HCT116 (cell line): ENCODE measurements around the gene PTOV1. TPM values are rescaled to one million over a fixed set of nuclear protein-coding genes. Genes with fewer than 3 reads are reported as not detected.

Source experiments
- ATAC-seq: fragments of 200-7000 bp; cut with Tn5 transposase; 2 replicates; pipeline ENCODE4 v1.9.1; 2020; ENCODE audit warnings: mild to moderate bottlenecking, moderate library complexity
- BruUV-seq: library from RNA; stranded (reverse); fragments of 400-500 nt; replicated peaks from 2 replicates; lab custom pipeline; 2021; lab: Mats Ljungman, UMichigan
- CTCF ChIA-PET: fragments of 300-600 bp; sonication (Branson Sonifier 250); formaldehyde crosslinking; loops from one replicate; lab custom pipeline; 2021; ENCODE audit warnings: antibody characterized with exemption; lab: Charles Lee
- POLR2A ChIA-PET: fragments of 300-600, 350-600 bp; sonication (Branson Sonifier 250); formaldehyde crosslinking; loops from one replicate; lab custom pipeline; 2021; ENCODE audit warnings: antibody characterized with exemption; lab: Charles Lee
- RAD21 ChIA-PET, 2 experiments: fragments of 300-600 bp; sonication (Branson Sonifier 250); formaldehyde crosslinking; loops; one replicate each; lab custom pipeline; 2023; ENCODE audit warnings: low total read pairs in 2 of 2; ENCODE audit not compliant: uncharacterized antibody in 2 of 2, unreplicated experiment in 2 of 2, low non-redundant PET in 1 of 2; lab: Charles Lee
- DNase-seq: peaks from one replicate; pipeline ENCODE4 v3.0.0-alpha.2; 2010; ENCODE audit warnings: low read depth, low spot score
- H2AFZ ChIP-seq: fragments of 200-600 bp; shearing (Covaris generic), sonication (generic); 2 replicates; pipeline ENCODE4 v1.6.1; 2017; ENCODE audit warnings: low read depth, mixed run types, mixed read lengths, antibody characterized with exemption, low read length; ENCODE audit not compliant: poor library complexity, severe bottlenecking
- H3K27ac ChIP-seq: 2 replicates; pipeline ENCODE4 v1.5.1; 2012; ENCODE audit warnings: low read depth, low read length
- H3K27me3 ChIP-seq: fragments of 200-600 bp; sonication (generic); 2 replicates; pipeline ENCODE4 v1.6.1; 2016; ENCODE audit warnings: mixed run types, low read length, mixed read lengths; ENCODE audit not compliant: insufficient read depth
- H3K36me3 ChIP-seq, 2 experiments: fragments of 200-500 bp in 1 of 2; fragments of 200-600 bp in 1 of 2; sonication (Bioruptor generic) in 1 of 2; sonication (generic) in 1 of 2; 2 replicates each; pipeline versions ENCODE4 v1.5.1 to v1.6.1; 2014 to 2016; ENCODE audit warnings: low read length in 2 of 2, inconsistent platforms in 1 of 2, mixed read lengths in 1 of 2, mixed run types in 1 of 2; ENCODE audit not compliant: insufficient read depth in 2 of 2, control insufficient read depth in 1 of 2
- H3K4me1 ChIP-seq, 2 experiments: fragments of 200-600 bp in 1 of 2; sonication (generic) in 1 of 2; 2 replicates each; pipeline versions ENCODE4 v1.5.1 to v1.6.1; 2012 to 2017; ENCODE audit warnings: low read length in 2 of 2, inconsistent platforms in 1 of 2, mild to moderate bottlenecking in 1 of 2, mixed read lengths in 1 of 2, mixed run types in 1 of 2, moderate library complexity in 1 of 2; ENCODE audit not compliant: insufficient read depth in 2 of 2, control insufficient read depth in 1 of 2
- H3K4me2 ChIP-seq: fragments of 200-600 bp; sonication (generic); 2 replicates; pipeline ENCODE4 v1.6.1; 2017; ENCODE audit warnings: mixed run types, low read length, mixed read lengths
- H3K4me3 ChIP-seq, 2 experiments: fragments of 200-600 bp in 1 of 2; sonication (generic) in 1 of 2; replicated peaks in 1 of 2; 2 replicates each; pipeline ENCODE4 v1.5.1; 2011 to 2016; ENCODE audit warnings: low read length in 2 of 2, control low read depth in 1 of 2, low read depth in 1 of 2, mild to moderate bottlenecking in 1 of 2, mixed read lengths in 1 of 2, mixed run types in 1 of 2
- H3K79me2 ChIP-seq: fragments of 200-600 bp; sonication (generic); 2 replicates; pipeline ENCODE4 v1.6.1; 2017; ENCODE audit warnings: mild to moderate bottlenecking, mixed run types, low read length, moderate library complexity, mixed read lengths; ENCODE audit not compliant: insufficient read depth
- H3K9ac ChIP-seq: fragments of 200-600 bp; sonication (generic); 2 replicates; pipeline ENCODE4 v1.6.1; 2016; ENCODE audit warnings: low read length, mixed read lengths
- H3K9me2 ChIP-seq: fragments of 200-600 bp; sonication (generic), shearing (Covaris generic); 2 replicates; pipeline ENCODE4 v1.6.1; 2017; ENCODE audit warnings: mixed run types, mild to moderate bottlenecking, moderate library complexity; ENCODE audit not compliant: insufficient read depth
- H3K9me3 ChIP-seq, 2 experiments: fragments of 200-500 bp in 1 of 2; fragments of 200-600 bp in 1 of 2; sonication (Bioruptor generic) in 1 of 2; sonication (generic) in 1 of 2; 2 replicates each; pipeline ENCODE4 v1.6.1; 2014 to 2017; ENCODE audit warnings: low read length in 2 of 2, mixed read lengths in 2 of 2, inconsistent platforms in 1 of 2, low read depth in 1 of 2, mild to moderate bottlenecking in 1 of 2, mixed run types in 1 of 2, moderate library complexity in 1 of 2; ENCODE audit not compliant: control insufficient read depth in 1 of 2, insufficient read depth in 1 of 2
- H4K20me1 ChIP-seq: fragments of 200-600 bp; sonication (generic), shearing (Covaris generic); 2 replicates; pipeline ENCODE4 v1.6.1; 2017; ENCODE audit warnings: mixed run types, mild to moderate bottlenecking, moderate library complexity; ENCODE audit not compliant: insufficient read depth
- ATF3 ChIP-seq: IDR thresholded peaks from 2 replicates; pipeline ENCODE4 v1.6.1; 2012
- CBX3 ChIP-seq: IDR thresholded peaks from 2 replicates; pipeline ENCODE4 v1.6.1; 2012; ENCODE audit warnings: low read depth
- CEBPB ChIP-seq: IDR thresholded peaks from 2 replicates; pipeline ENCODE4 v1.6.1; 2012; ENCODE audit warnings: low read depth
- CTCF ChIP-seq, 3 experiments: fragments of 200-600 bp in 1 of 3; sonication (generic) in 1 of 3; IDR thresholded peaks in 2 of 3; conservative IDR thresholded peaks in 1 of 3; 2 replicates each; pipeline ENCODE4 v1.5.1; 2012 to 2017; ENCODE audit warnings: low read depth in 2 of 3, low read length in 2 of 3, antibody characterized with exemption in 1 of 3, borderline replicate concordance in 1 of 3, control low read depth in 1 of 3, mild to moderate bottlenecking in 1 of 3, mixed read lengths in 1 of 3, mixed run types in 1 of 3, moderate library complexity in 1 of 3; ENCODE audit not compliant: insufficient read depth in 1 of 3
- EGR1 ChIP-seq: IDR thresholded peaks from 2 replicates; pipeline ENCODE4 v1.6.1; 2012; ENCODE audit warnings: low read depth
- ELF1 ChIP-seq: IDR thresholded peaks from 2 replicates; pipeline ENCODE4 v1.6.1; 2012; ENCODE audit warnings: low read depth, borderline replicate concordance
- EZH2 ChIP-seq: fragments of 200-600 bp; sonication (generic); IDR thresholded peaks from 2 replicates; pipeline ENCODE4 v1.6.1; 2017; ENCODE audit warnings: antibody characterized with exemption, mixed run types
- EZH2phosphoT487 ChIP-seq: fragments of 200-600 bp; IDR thresholded peaks from 2 replicates; pipeline ENCODE4 v1.6.1; 2018; ENCODE audit warnings: antibody characterized with exemption, borderline replicate concordance
- FOSL1 ChIP-seq: IDR thresholded peaks from 2 replicates; pipeline ENCODE4 v1.6.1; 2012; ENCODE audit warnings: low read depth
- JUND ChIP-seq: IDR thresholded peaks from 2 replicates; pipeline ENCODE4 v1.6.1; 2012
- POLR2A ChIP-seq: IDR thresholded peaks from 2 replicates; pipeline ENCODE4 v1.7.0; 2011; ENCODE audit warnings: borderline replicate concordance; ENCODE audit not compliant: insufficient read depth, insufficient read length; ENCODE audit errors: extremely low read depth
- POLR2AphosphoS5 ChIP-seq: IDR thresholded peaks from 2 replicates; pipeline ENCODE4 v1.6.1; 2011; ENCODE audit warnings: mild to moderate bottlenecking, low read depth, low read length, moderate library complexity
- RAD21 ChIP-seq: IDR thresholded peaks from 2 replicates; pipeline ENCODE4 v1.6.1; 2012; ENCODE audit warnings: low read depth, mild to moderate bottlenecking
- SP1 ChIP-seq: IDR thresholded peaks from 2 replicates; pipeline ENCODE4 v1.6.1; 2012; ENCODE audit warnings: low read depth
- SRF ChIP-seq: IDR thresholded peaks from 2 replicates; pipeline ENCODE4 v1.6.1; 2012; ENCODE audit warnings: low read depth
- TCF7L2 ChIP-seq: IDR thresholded peaks from 2 replicates; pipeline ENCODE4 v1.7.0; 2011; ENCODE audit warnings: borderline replicate concordance, inconsistent platforms; ENCODE audit not compliant: insufficient read depth, insufficient read length; ENCODE audit errors: extremely low read depth
- YY1 ChIP-seq: IDR thresholded peaks from 2 replicates; pipeline ENCODE4 v1.6.1; 2011; ENCODE audit warnings: low read length, low read depth, moderate library complexity, mild to moderate bottlenecking; ENCODE audit not compliant: insufficient replicate concordance; ENCODE audit errors: extremely low read depth
- ZFX ChIP-seq: fragments of 450-650 bp; IDR thresholded peaks from 2 replicates; pipeline ENCODE4 v1.6.1; 2017
- ZNF274 ChIP-seq: fragments of 200-500 bp; sonication (Bioruptor generic); IDR thresholded peaks from 2 replicates; pipeline ENCODE4 v1.6.1; 2014; ENCODE audit warnings: mild to moderate bottlenecking, low read depth, low read length, inconsistent platforms
- intact Hi-C: fragments of 100-400 bp; cut with micrococcal nuclease; formaldehyde crosslinking; loops from 2 replicates; pipeline ENCODE4 v1.10.0; 2022
- total RNA-seq: library from RNA; stranded (reverse); gene quantifications from one replicate; pipeline ENCODE4 v1.2.1, GENCODE V29; 2021; ENCODE audit not compliant: unreplicated experiment
- TF ChIP-seq, protein P1 (sequence below): IDR thresholded peaks from 2 replicates; pipeline ENCODE4 v1.6.1; 2012

PTOV1 gene
- total RNA-seq, 1 experiment from 2014 or later: 236 TPM

DNA sequence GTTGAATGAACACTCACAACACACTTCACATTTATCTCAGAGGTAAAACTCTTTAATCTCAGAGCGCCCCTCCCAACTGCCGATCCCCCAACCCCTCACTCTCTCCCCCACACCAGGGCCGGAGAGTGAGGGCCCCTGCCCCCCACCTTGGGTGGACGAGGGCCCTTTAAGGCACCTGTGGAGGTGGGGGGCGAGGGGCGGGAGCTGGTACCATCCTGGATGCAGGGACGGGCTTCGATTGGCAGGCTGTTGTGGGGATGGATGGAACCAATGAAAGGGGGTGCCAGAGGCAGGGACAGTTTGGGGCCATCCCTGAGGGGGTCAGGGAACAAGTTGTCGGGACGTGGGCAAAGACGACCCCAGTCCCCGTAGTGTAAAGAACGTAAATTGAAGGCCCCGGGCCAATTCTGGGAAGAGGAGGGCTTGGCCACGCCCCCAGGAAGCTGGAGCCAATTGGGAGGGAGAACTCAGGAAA, 18.1 kb downstream of the PTOV1 start (continued):
- no peak for TF ChIP-seq EZH2
- TF ChIP-seq, protein P1, sequence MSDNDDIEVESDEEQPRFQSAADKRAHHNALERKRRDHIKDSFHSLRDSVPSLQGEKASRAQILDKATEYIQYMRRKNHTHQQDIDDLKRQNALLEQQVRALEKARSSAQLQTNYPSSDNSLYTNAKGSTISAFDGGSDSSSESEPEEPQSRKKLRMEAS: no peak
- no peak for TF ChIP-seq ZFX
- TF ChIP-seq JUND: no peak
- TF ChIP-seq TCF7L2: no peak
- no peak for TF ChIP-seq SP1
- no peak for TF ChIP-seq ELF1
- TF ChIP-seq RAD21: no peak
- TF ChIP-seq SRF: no peak
- no peak for TF ChIP-seq EGR1
- TF ChIP-seq ATF3: no peak
- no peak for TF ChIP-seq YY1
- TF ChIP-seq CBX3: no peak

- H3K9me2 ChIP-seq: no peaks in the 10 kb centered on the region
- H2AFZ ChIP-seq: no peak overlapping the region
- H3K9me3 ChIP-seq: no peaks in the 10 kb centered on the region
- H3K4me3 ChIP-seq: peak overlapping the region; percentile 55 to 61
- H4K20me1 ChIP-seq: peaks cover 4% of the 10 kb centered on the region; the same call in 1 of the 2 replicates
- peak overlapping the region; percentile 91 for H3K27ac ChIP-seq
- intact Hi-C loops: loop anchor here (1.0 to 5.0 kb wide), 2 partner anchors 8 to 102 kb away; partner anchors contain the start of genes AKT1S1, AP2A1 and TBC1D17
- TSS peak; percentile 63 for BruUV-seq
- no peaks in the 10 kb centered on the region for H3K27me3 ChIP-seq
- ChIA-PET RAD21 (interaction anchor here in 1 of 2 experiments (0.6 kb wide), 1 partner anchor 459 kb away, joined by 3 read pairs; no protein-coding TSS in a partner anchor), CTCF (interaction anchor here (1.1 to 1.3 kb wide), 2 partner anchors 119 to 152 kb away, joined by 4 to 5 read pairs; no protein-coding TSS in a partner anchor), POLR2A (interaction anchor here (0.6 to 2.0 kb wide), 10 partner anchors 8 to 407 kb away, joined by 3 to 12 read pairs (median 4); partner anchors contain the start of genes AKT1S1, ATF5, NUP62 and PTOV1)
- DNase-seq: peak; percentile 100
- peak; percentile 77 for ATAC-seq
- H3K9ac ChIP-seq: peak overlapping the region; percentile 68
- H3K36me3 ChIP-seq: peaks cover 0 to 13% of the 10 kb centered on the region in 2 experiments; a peak in 1 of 4 replicates
- peaks cover 28 to 56% of the 10 kb centered on the region in 2 experiments; a peak in 3 of 4 replicates for H3K4me1 ChIP-seq
- H3K4me2 ChIP-seq: peak overlapping the region; percentile 79
- peaks cover 35% of the 10 kb centered on the region for H3K79me2 ChIP-seq
- TF ChIP-seq, protein P1: no peak
- TF ChIP-seq JUND (no peak), EGR1 (no peak), TCF7L2 (peak; percentile 81), ELF1 (no peak), CBX3 (no peak), RAD21 (no peak), POLR2AphosphoS5 (peak; percentile 88), POLR2A (peak; percentile 69), FOSL1 (no peak), ZNF274 (no peak), SP1 (no peak), ATF3 (no peak), CTCF (IDR thresholded peaks at IDR 0.05 in 2 of 3, conservative IDR thresholded peaks at IDR 0.05 in 1 of 3; ENCODE audit: borderline replicate concordance in 1 of 3, insufficient read depth in 1 of 3, low read depth in 2 of 3, low read length in 2 of 3) (no peak), SRF (no peak), EZH2 (no peak), EZH2phosphoT487 (no peak), CEBPB (no peak)
Observed at GRCh38 chr19:49869484-49870308, 18.7 kb downstream of the PTOV1 start.
